CD4-positive, alpha-beta T cell treated with Interleukin-1 beta for 1 hour (primary cell): ENCODE data around the gene PSG5.
"Not testable (repeated sequence)": the region's sequence is repeated elsewhere in the genome, so short reads cannot be mapped to it uniquely, and the experiment has no call there.

Experiments used
- DNase-seq, 2 donors: peaks; one replicate each; pipeline ENCODE4 v3.0.0-alpha.2; 2020 to 2022

Gene PSG5

DNA sequence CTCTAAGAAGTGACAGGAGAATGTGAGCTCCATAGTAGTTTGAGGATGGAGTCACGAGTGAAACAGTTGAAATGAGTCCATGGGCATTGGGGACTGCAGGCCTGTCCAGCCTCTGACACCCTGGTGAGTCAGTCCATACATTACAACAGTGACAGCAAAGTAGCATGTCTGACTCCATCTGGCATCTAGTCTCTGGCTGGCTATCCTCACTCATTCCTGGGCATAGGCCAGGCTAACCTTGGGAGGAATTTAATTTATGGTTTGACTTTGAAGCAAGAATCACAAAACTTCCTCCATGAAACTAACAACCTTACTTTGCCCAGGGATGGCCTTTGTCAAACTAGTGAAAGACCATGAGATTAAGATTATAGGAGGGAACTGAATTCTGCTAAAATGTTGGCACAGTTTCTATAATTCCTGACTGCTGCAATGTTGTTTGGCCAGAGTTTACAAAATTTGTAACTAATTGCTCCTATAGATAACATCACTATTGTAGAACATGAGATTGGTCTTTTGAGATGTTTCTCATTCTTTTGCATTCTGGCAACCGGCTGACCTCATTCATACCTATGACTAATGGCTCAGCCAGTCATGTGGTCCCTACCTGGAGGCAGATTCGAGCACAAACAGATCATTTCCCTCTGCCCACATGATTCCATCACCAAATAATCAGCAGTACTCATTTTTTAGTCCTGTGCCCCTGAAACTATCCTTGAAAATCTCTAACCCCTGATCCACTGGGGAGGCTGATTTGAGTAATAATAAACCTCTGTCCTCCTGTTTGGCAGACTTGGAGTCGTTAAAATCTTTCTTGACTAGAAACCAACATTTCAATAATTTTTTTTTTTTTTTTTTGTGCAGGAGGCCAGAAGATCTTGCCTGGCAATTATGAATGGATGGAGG lies 4.2 kb downstream of the PSG5 start:
- DNase-seq: not testable (repeated sequence)

DNA sequence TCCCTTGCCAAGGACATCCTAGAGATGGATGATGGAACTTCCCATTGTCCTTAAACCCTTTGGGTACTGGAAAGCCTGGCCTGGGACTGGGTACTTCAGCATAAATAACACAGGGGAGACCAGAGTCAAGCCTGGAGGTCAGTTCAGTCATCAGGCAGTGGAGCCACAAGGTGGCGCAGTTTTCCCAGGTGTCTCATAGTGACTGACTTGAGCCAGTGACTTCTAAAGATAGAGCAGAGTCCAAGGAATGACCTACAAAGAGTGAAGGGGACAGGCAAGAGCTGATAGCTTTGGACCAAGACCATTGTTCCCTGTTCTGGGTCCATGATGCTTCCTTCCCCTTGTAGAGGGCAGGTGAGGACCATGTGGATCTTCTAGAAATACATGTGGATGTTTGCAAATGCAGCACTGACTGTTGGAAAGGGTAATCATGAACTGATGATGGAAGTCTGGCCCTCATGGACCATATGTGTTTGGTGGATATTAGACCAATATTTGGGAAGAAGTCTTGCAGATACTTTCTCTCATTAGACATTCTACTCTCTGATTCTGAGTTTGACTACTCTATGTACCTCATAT lies 6.7 kb downstream of the PSG5 start:
- not testable (repeated sequence) for DNase-seq

DNA sequence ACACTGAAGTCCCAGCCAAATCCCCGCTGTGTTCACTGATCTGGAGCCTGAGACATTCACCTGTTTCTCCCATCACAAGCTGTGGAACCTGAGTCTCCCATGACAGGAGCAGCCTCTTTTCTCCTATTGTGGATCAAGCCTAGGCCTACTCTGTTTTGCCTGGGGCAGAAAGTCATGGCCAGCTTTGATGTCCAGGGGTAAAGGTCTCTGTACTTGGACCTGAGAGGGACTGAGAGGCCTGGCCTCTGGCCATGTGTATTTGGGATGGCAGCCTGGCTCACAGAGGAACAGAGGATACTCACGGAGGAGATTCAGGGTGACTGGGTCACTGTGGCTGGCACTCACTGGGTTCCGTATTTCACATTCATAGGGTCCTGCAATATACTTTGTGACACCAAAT lies 7.8 kb downstream of the PSG5 start:
- DNase-seq: not testable (repeated sequence)

DNA sequence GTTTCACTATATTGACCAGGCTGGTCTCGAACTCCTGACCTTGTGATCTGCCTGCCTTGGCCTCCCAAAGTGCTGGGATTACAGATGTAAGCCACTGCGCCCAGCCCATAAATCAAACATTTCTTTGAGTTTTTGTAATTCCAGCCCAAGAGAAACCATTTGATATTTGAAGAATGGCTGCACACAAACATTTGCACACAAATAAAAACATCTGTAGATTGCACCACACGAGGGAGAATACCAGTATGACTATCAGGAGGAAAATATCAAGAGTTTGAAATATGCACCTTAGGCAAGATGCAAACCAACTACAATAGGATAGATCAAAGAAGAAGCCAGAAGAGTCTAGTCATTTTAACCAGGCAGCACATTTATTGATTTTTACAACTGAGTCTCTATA lies 20.4 kb downstream of the PSG5 start:
- DNase-seq: not testable (repeated sequence)

DNA sequence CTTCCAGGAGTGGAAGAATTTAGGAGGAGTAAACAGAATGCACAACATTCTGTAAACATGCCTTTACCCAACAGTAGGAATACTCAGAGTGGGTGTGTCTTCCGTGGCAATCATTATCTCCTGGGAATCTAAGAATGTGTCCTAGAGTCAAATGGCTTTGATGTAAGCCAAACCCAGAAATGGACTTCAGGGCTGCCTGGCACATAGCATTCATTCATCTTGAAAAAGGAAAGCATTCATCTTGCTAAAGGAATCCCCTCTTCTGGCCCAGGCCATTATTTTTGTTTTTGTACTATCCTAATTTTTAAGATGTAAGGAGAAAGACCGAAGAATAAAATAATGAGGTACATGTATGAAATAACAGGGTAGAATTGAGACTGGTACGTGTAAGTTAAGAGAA lies 23.2 kb downstream of the PSG5 start:
- DNase-seq: not testable (repeated sequence)

DNA sequence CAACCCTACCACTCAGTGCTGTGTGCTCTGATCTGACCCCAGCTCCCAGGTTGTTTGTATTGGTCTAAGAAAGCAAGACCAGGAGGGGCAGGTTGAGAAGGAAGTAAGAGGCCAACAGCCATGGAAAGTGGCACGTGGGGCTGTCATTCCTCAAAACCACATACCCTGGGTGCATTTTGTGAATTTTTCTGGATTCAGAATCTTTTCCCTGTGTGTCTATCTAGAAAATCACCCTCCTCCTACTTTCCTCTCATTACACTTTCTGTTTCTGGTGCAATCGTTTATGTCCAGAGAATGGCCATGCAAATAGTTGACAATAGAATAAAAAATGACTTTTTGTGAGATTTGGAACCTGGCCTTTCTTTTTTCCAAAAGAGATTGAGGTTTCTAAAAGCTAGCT lies 24.1 kb downstream of the PSG5 start:
- DNase-seq: not testable (repeated sequence)

DNA sequence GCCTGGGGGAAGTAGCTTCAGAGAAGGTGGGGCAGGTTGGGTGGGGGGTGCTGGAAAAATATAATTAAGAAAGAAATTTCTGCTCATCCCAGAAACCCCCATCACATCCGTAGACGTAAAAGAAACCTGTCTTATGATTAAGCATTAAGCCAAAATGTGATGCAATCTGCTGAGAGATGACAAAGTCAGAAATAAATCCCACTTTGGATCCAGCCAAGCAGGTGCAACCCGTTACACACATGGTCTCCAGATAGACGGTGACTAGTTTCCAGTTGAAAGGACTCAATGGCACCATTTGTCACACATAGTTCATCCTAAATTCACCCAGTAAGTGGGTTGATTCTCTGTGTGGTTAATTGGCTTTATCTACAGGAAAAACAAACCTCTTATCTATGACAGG lies 34.1 kb downstream of the PSG5 start:
- no peak for DNase-seq

DNA sequence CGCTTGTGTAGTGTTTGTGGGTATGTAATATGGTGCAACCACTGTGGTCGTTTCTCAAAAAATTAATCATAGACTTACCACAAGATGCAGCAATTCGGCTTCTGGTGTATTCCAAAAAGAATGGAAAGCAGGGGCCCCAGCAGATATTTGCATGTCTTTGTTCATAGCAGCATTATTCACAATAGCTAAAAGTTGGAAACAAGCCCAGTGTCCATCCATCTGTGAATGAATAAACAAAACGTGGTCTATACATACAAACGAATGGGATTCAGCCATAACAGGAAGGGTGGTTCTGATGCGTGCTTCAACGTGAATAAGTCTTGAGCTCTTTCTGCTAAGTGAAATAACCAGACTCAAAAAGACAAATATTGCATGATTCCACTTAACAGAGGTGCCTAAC lies 36.5 kb downstream of the PSG5 start:
- DNase-seq: not testable (repeated sequence)

DNA sequence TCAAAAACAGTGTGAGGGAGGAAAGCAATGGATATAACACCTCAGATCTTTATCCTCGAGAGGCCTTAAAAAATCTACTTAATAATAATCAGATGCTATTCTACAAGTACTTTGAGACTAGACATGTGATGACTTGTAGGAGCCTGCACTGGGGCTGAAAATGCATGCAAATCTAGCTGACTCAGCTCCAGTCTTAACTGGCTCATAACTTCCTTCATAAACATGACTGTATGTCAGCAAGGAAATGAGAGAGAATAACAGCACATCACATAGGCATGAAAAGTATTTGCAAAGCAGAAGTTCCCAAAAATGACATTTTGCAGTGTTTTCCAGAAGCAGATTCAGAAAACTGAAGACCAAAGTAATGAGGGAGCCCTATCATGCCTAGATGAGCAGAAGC lies 38.1 kb downstream of the PSG5 start:
- DNase-seq: no peak

DNA sequence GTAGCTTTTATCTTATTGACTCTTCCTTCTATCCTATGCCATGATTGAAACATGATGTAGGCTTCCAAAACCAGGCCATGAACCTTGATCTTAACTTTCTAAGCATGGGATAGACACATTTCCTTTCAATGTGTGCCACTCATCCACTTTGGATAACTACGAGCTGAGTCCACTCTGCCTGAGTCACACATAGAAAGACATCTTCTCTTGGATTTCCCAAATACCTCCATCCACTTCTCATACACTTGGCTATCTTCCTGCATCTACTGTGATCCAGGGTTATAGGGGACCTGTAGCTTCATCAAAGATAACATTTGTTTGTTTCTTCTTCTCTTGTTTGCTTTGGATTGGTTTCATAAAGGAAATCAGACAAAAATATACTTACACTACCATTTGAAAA lies 44.6 kb downstream of the PSG5 start:
- not testable (repeated sequence) for DNase-seq

DNA sequence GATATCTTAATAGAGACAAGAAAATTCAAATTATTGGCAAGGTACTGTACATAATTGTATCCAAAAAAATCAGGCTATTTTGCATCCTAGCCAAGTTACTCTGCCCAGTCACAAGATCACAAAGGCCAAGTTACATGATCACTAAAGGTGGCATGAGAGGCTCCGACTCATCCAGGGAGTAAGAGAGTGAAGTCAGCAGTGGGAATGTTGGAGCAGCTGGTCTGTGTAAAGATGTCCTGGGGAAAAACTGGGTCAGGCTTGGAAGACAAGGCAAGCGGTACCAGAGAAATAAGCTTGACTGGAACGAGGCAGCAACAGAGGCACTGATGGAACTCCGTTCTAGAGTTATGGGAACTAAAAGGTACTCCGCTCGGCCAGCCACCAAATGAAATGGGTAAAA lies 53.6 kb downstream of the PSG5 start:
- no peak for DNase-seq

DNA sequence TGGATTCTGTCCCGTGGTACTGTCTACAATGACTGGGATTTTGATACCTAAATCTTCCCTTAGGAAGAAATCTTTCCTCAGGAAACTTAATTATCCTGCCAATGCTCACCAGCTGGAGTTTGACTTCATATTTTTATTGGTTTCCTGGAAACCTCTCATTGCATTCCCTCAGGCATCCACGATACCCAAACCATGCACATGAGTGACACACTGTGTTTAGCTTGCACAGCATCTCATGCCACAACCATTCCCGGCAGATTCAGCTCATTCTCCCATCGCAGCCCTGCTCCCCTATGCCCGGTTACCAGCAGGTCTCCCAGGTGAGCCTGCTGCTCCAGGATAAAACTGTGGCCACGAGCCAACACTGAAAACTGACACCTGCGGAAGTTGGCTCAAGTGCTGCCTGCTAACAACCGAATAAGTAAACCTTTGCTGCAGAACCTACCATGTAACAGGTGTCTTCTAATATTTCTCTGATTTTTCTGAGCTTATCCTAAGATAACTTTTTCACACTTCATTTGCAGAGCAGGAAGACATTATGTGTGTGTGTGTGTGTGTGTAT lies 55.0 kb downstream of the PSG5 start:
- not testable (repeated sequence) for DNase-seq

DNA sequence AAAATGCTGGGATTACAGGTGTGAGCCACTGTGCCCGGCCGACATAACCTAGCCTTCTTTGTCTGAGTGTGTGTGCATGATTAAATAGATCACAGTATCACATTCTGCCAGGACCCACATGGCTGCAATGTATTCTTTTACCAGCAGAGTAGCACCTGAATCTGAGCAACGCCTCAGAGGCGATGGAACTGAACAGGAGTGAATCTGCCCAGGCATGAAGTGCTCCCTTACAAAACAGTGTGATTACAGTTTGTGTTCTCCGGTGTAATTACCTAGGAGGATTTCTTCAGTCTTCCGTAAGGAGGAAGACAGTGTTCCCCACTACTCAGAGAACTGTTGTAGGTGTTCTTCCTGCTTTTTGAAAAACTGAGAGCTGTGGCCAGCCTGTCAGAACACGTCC lies 57.1 kb downstream of the PSG5 start:
- not testable (repeated sequence) for DNase-seq

DNA sequence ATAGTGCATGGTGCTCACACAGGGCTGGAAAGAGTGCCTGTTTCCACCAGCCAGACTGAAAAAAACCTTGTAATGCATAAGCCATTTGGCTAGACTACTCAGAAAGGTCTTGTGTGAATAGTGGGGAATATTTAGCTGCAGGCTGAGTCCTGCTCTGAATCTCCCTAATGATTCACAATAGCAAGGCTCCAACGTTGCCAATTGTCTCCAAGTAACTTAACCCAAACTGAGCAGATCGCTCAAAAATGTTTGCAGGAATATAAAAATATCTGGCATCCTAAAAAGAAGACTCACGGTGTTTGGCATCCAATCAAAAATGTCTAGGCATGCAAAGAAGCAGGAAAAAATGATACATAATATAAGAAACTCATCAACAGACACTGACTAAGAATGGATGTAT lies 59.0 kb downstream of the PSG5 start:
- DNase-seq: not testable (repeated sequence)

DNA sequence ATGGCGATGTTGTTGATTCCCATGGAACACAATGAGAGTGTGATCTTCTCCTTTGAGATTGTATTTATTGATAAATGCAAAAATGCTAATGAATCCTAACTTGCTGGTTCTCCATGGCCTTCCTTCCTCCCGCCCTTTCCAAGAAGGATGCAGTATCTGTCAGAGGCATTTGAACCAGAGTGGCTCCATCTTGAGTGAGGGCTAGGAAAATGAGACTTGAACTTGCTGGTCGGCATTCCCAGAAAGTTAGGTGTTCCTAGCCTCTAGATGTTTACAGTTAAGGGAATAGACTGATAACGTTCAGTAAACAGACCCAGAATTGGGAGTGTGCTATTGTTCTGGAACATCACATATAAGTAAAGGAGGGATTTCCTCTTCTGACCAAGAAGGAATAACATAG lies 59.6 kb downstream of the PSG5 start:
- DNase-seq: no peak

DNA sequence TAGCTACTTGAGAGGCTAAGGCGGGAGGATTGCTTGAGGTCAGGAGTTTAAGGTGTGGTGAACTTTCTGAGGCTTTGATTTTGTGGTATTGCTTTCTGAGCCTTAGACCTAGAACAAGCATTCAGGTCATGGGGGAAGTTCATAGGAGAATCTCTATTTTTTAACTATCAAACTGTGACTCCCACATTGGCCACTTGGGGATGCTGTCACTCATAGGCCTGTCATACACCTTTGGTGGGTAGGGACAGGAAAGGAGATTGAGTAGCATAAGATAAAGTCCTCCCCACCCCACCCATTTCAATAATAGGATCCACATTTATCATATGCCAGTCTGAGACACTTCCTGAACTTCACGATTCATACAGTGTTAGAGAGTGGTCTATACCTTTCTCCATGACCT lies 62.0 kb downstream of the PSG5 start:
- DNase-seq: no peak

DNA sequence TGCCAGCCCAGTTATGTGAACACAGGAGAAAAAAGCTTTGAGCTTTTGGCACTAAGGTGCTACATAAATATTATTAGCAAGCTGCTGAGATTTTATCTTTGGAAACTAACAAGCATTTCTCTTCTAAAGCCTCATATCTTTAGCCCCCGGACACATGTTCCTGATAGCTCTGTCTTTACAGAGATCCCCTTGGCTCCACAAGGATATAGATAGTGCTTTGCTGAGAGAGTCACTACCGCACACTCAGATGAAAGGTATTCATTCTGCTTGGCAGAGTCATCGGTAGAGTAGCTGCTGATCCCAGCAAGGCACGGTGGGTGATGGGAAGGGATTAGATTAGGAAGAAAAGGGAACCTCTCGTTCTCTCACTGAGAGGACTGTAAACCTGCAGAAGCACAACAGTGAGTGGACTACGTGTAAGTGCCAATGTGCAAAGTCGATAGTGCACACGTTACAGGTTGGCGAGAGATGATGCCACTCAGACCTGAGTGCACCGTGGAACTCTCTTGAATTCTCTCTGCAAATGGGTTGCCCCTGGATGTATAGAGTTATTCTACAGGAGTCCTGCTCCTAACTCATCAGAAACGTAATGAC lies 65.8 kb downstream of the PSG5 start:
- DNase-seq: not testable (repeated sequence)

DNA sequence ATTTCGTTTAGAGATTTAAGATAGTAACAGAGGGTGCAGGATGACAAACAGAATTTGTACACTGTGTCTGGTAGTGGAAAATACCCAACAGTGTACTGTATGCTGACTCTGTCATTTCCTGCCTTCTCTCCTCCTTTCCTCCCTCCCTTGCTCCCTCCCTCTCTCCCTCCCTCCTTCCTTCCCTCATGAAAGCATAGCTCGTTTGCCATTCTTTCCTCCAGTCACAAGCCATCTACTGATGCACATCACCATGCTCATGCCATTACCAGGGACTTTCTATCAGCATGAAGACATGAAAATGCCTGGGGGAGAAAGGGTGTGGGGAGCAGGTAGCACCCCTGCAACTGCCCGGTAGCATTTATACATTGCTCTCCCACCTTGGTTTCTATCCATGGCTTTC lies 66.8 kb downstream of the PSG5 start:
- not testable (repeated sequence) for DNase-seq
